ENCODE measurements around the gene OR11H6.

The OR11H6 gene

GRCh38 chr14:20274062-20274461 is 50.6 kb downstream of the OR11H6 start:
- DNase-seq: no peak

Data from NCI-H1092 treated with DMSO at 0.1 percent for 48 hours (cell line).